HG03039 (cell line): Measurements from ENCODE around the gene MEPCE.
"Not testable (repeated sequence)": the region's sequence is repeated elsewhere in the genome, so short reads cannot be mapped to it uniquely, and the experiment has no call there.

Experiments
- ATAC-seq: cut with Tn5 transposase; IDR thresholded peaks from one replicate; pipeline ENCODE4 v1.9.1; 2021; ENCODE audit warnings: mild to moderate bottlenecking, moderate library complexity; ENCODE audit not compliant: unreplicated experiment

MEPCE gene

GRCh38 chr7:100429637-100430492 lies at the start of gene MEPCE:
Gene MEPCE (plus strand): TSS chr7:100429831. CDS start chr7:100430019, 188 bp downstream.
- peak; percentile 33 for ATAC-seq

- no peak for ATAC-seq
Measured at GRCh38 chr7:100380196-100380595, 49.4 kb upstream of the MEPCE start.

- not testable (repeated sequence) for ATAC-seq
Measured at GRCh38 chr7:100381531-100382233, 47.9 kb upstream of the MEPCE start.

GRCh38 chr7:100382234-100382853 lies 47.3 kb upstream of the MEPCE start:
- not testable (repeated sequence) for ATAC-seq

- no peak for ATAC-seq
Measured at GRCh38 chr7:100384628-100385294, 44.9 kb upstream of the MEPCE start.

- no peak for ATAC-seq
Measured at GRCh38 chr7:100386940-100387339, 42.7 kb upstream of the MEPCE start.

GRCh38 chr7:100387695-100388094 lies 41.9 kb upstream of the MEPCE start:
- ATAC-seq: no peak

GRCh38 chr7:100389437-100390088 lies 40.1 kb upstream of the MEPCE start:
- ATAC-seq: no peak

GRCh38 chr7:100390286-100391009 lies 39.2 kb upstream of the MEPCE start:
- ATAC-seq: no peak

GRCh38 chr7:100393233-100393905 lies 36.3 kb upstream of the MEPCE start:
- no peak for ATAC-seq

GRCh38 chr7:100394077-100394476 lies 35.6 kb upstream of the MEPCE start:
- ATAC-seq: no peak

GRCh38 chr7:100396421-100396982 lies 33.1 kb upstream of the MEPCE start:
- ATAC-seq: peak; percentile 72

- ATAC-seq: no peak
Measured at GRCh38 chr7:100397315-100398081, 32.1 kb upstream of the MEPCE start.

GRCh38 chr7:100398239-100398638 lies 31.4 kb upstream of the MEPCE start:
- no peak for ATAC-seq

- ATAC-seq: no peak
Measured at GRCh38 chr7:100400041-100400440, 29.6 kb upstream of the MEPCE start.

- ATAC-seq: no peak
Measured at GRCh38 chr7:100400656-100401055, 29.0 kb upstream of the MEPCE start.

- no peak for ATAC-seq
Measured at GRCh38 chr7:100401811-100402210, 27.8 kb upstream of the MEPCE start.

- ATAC-seq: no peak
Measured at GRCh38 chr7:100402241-100402640, 27.4 kb upstream of the MEPCE start.
